Measurements from ENCODE around the gene KLF13.
A peak's percentile ranks its signal among the peaks of the same experiment; 100 is the strongest.

The KLF13 gene

GRCh38 chr15:31300208-31300661 is 26.4 kb upstream of the KLF13 start:
- DNase-seq (ENCODE audit: low spot score) = peak; percentile 97

GRCh38 chr15:31300981-31301672 is 25.5 kb upstream of the KLF13 start:
- no peak for DNase-seq (ENCODE audit: low spot score)

DNA sequence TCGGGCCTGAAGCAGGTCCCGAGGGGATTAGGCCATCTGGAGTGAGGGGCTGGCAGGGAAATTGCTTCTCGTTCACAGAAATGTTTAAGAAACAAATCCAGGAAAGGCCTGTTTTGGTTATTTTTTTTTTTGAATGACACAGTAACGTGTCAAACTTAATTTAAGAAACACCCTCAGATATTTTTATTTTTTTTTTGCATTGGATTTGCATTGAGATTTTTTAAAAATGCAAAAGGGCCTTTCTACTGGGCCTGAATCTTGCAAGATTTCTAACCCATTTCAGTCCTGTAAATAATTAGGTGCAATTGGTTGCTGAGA is 25.0 kb upstream of the KLF13 start:
- no peak for DNase-seq (ENCODE audit: low spot score)

GRCh38 chr15:31302029-31302657 is 24.5 kb upstream of the KLF13 start:
- no peak for DNase-seq (ENCODE audit: low spot score)

- DNase-seq (ENCODE audit: low spot score) = no peak
These were observed 23.6 kb upstream of the KLF13 start for GRCh38 chr15:31302778-31303725.

- DNase-seq (ENCODE audit: low spot score) = no peak
These were observed 22.6 kb upstream of the KLF13 start for GRCh38 chr15:31303726-31304648.

DNA sequence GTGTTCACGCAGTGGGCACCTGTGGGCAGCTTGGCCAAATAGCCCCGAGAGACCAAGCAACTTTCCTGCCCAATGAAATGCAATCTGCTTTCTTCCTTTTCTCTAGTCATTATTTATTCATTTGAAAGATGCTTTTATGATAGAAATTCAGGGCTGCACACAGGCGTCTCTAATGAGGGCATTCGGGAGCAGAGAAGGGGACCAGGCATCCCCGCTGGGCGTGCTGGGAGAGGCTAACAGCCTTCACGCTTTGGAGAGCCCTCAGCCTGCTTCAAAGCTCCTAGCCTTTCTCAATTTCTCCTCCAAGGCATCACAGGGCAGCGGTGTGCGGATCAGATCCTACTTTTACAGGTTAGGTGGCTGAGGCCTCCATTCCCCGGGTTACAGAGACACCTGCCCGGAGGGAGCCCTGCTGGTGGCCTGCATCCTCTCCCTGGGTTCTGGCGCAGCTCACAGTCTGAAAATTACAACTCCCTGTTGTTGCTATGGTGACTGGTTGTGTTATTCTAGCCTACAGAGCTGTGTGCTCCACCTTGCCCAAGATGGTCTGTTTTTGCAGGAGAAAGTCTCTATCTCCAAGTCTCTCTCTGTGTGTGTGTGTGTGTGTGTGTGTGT is 21.8 kb upstream of the KLF13 start:
- DNase-seq (ENCODE audit: low spot score) = no peak

GRCh38 chr15:31305375-31305774 is 21.3 kb upstream of the KLF13 start:
- DNase-seq (ENCODE audit: low spot score) = no peak

GRCh38 chr15:31305796-31306425 is 20.7 kb upstream of the KLF13 start:
- no peak for DNase-seq (ENCODE audit: low spot score)

GRCh38 chr15:31306426-31307269 is 20.0 kb upstream of the KLF13 start:
- DNase-seq (ENCODE audit: low spot score) = peak; percentile 94

DNA sequence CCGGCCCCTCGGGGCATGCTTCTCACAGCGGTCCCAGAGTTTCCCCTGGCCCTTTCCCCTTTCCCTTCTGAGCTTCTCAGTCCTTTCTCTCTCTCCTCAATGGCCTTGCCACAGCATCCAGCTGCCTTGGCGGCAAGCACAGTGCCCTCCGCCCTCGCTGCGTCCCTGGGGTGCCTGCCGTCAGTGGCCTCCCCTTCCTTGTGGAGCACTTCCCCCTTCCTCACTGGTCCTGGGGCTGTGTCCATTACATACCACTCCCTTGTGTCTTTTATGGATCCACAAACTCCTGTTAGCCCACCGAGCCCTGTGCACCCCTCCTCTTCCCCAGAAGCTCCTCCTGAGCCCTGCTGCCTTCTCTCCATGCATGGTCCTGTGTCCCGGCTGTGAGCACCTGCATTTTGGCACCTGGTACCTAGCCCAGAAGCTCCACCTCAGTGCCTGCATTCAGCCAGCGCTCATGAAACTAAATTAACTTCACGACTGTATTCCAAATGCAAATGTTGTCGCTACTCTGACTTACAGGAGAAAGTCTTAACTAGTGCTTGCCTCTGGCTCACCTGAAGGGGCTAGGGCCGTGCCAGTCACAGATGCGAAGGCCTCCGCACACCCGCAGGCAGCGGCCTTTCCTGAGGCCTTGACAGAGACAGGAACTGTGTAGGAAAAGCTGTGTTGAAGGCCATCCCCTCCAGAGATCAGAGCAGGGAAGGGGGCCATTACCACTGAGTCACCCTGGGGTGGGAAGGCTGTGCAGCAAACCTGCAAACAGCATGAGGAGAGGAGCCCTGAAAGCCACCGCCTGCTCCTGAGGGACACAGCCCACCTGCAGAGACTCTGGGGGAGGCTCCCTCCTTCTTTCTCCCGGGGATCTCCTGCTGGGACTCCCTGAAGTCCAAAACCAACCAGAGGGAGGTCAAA is 19.1 kb upstream of the KLF13 start:
- DNase-seq (ENCODE audit: low spot score) = no peak

- DNase-seq (ENCODE audit: low spot score) = no peak
These were observed 18.4 kb upstream of the KLF13 start for GRCh38 chr15:31308185-31308639.

- DNase-seq (ENCODE audit: low spot score) = no peak
These were observed 16.6 kb upstream of the KLF13 start for GRCh38 chr15:31309893-31310606.

- no peak for DNase-seq (ENCODE audit: low spot score)
These were observed 14.7 kb upstream of the KLF13 start for GRCh38 chr15:31311735-31312619.

GRCh38 chr15:31313223-31313622 is 13.4 kb upstream of the KLF13 start:
- no peak for DNase-seq (ENCODE audit: low spot score)

DNA sequence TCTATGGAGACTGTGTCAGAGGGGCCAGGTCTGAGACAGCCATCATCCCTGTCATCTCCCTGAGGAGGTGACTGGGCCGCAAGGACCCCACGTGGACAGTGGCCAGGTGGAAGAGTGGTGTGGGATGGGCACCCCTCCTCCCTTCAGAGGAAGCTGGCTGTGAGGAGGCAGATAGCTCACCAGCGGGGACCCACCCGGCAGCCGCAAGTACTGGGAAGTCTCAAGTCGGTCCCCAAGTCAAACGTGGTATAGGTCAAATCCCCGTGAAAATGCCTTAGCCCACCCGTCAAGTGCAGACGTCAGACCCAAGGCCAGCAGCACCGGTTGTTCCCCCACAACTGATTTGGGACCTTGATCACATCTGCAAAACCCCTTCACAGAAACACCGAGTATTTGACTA is 12.3 kb upstream of the KLF13 start:
- DNase-seq (ENCODE audit: low spot score) = no peak

All from putamen (tissue), 1 donor.